NCI-H128 (cell line): Measurements from ENCODE around the gene ANKRD33B.
"Not testable (repeated sequence)": the region's sequence is repeated elsewhere in the genome, so short reads cannot be mapped to it uniquely, and the experiment has no call there.

Source experiments
- DNase-seq: peaks from one replicate; lab custom pipeline; 2025; ENCODE audit not compliant: unreplicated experiment; lab: John Stamatoyannopoulos, UW

ANKRD33B gene

DNA sequence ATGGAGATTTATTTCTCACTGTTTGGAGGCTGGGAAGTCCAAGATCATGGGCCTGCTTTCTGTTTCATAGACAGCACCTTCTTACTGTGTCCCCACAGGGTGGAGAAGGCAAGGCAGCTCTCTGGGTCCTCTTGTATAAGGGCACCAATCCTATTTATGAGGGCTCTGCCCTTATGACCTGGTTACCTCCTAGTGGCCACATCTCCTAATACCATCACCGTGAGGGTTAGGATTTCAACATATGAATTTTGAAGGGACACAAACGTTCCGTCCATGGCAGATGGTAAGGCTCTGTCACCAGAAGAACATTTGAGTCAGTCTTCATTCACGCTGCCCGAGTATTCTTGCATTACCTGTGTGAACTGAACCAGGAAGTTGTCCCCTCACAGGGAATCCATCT, 48.4 kb downstream of the ANKRD33B start:
- DNase-seq, result no peak

DNA sequence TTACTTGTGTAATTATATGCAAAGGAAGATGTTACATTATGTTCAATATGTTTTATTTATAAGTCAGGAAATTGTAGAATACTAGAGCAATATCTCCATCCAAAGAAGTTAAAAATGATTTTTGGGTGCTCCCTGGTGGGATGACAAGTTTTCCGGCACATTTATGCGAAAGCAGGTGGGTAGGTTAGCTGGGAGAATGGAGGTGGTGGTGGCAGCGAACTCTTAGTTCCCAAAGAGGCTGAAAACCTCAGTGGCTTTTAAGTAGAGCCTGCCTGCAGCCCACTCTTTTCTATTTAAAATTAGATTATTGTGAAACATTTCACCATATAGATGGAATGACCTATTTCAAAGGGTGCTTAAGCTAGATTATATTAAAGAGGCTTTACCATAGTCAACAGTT, 51.8 kb downstream of the ANKRD33B start:
- no peak for DNase-seq

DNA sequence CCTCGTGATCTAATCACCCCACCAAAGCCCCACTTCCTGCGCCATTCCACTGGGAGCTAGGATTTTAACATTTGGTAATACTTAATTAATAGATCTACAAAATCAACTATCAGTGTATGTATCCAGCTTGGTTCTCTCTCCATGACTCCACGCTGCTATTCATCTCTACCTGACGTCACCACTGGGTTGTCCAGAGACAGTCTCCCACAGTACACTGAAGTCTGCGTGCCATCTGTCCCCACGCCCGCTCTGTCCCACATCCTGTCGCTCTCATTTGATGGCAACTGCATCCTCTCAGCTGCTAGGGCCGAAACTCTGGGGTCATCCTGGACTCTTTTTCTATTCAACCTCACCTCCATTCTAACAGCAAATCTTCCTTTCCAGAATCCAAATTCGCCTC, 53.2 kb downstream of the ANKRD33B start:
- no peak for DNase-seq

GRCh38 chr5:10618311-10618710, 54.4 kb downstream of the ANKRD33B start:
- no peak for DNase-seq

- DNase-seq, result no peak
These were observed 55.8 kb downstream of the ANKRD33B start for GRCh38 chr5:10619649-10620048.

- DNase-seq, result no peak
These were observed 56.5 kb downstream of the ANKRD33B start for GRCh38 chr5:10620346-10620745.

- no peak for DNase-seq
These were observed 58.0 kb downstream of the ANKRD33B start for GRCh38 chr5:10621832-10622231.

GRCh38 chr5:10622810-10623209, 58.9 kb downstream of the ANKRD33B start:
- DNase-seq, result no peak

- DNase-seq, result no peak
These were observed 59.5 kb downstream of the ANKRD33B start for GRCh38 chr5:10623305-10623910.

GRCh38 chr5:10624206-10624605, 60.3 kb downstream of the ANKRD33B start:
- DNase-seq, result no peak

DNA sequence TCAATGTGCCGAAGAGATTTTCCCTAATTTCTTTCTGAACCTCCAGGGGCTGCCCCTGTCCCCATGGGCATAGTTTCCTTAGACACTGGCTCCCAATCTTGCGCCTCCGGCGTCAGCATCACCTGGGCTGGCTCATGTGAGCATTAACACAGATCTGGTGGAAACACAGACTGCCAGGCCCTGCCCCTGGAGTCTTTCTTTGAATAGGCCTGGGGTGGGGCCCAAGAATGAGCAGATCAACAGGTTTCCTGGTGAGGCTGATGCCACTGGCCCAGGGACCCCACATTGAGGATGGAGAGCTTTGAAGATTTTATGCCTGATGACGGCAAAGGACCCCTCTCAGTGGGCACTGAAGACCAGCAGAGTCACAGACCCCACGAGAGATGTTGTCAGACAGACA, 60.8 kb downstream of the ANKRD33B start:
- no peak for DNase-seq

DNA sequence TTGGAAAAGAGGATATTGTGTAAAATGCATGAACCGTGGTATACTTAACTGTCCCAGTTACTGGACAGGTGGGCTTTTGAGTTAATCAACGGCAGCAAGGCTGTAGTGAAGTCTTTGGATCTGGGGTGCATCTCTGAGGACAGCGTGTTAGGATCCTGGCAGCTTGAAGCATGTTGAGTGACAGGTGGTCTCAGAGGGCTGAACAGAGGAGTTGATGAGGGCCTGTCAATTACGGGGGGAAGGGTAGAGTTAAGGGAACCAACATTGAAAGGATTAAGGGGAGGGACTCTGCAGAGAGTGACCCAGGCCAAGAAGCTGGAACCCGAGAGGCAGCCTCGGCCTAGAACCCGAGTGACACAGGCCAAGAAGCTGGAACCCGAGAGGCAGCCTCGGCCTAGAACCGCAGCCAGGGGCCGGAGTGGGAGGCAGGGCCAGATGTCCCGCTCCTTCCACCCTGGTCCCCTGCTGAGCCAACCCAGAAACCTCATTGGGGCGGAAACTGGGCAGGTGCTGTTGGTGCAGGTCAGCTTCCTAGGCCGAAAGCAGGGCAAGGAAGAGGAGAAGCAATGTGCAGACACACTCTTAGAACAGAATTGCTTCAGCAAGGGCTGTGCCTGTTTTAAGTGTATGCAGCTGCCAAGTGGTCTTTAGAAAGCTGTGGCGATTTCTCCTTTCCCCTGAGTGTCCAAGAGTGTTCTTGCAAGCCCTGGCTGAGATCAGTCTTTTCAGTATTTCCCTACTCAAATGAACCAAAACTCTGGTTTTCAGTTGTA, 62.0 kb downstream of the ANKRD33B start:
- DNase-seq, result no peak

DNA sequence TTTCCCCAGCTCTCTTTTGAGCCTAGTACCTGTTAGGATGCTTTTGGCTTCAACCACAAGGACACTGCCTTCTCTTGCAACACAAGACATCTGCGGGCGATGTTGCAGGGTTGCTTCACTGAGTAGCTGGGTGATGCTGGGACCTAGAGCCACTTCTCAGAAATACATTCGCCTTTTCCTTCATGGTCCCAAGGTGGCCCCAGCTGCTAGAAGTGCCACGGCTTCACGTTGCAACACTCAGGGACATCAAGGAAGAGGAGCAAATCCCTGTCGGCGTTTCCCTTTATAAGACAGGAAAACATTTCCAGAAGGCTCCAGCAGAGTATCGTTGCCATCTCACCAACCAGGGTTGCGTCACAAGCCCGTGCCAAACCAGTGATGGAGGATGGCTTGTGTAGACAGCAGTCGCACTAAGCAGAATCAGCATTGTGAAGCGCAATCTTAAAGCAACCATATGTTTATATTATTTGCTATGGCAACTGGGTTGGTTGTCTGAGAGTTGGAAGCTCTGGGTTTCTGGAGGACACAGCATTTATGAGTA, 62.7 kb downstream of the ANKRD33B start:
- DNase-seq, result no peak

DNA sequence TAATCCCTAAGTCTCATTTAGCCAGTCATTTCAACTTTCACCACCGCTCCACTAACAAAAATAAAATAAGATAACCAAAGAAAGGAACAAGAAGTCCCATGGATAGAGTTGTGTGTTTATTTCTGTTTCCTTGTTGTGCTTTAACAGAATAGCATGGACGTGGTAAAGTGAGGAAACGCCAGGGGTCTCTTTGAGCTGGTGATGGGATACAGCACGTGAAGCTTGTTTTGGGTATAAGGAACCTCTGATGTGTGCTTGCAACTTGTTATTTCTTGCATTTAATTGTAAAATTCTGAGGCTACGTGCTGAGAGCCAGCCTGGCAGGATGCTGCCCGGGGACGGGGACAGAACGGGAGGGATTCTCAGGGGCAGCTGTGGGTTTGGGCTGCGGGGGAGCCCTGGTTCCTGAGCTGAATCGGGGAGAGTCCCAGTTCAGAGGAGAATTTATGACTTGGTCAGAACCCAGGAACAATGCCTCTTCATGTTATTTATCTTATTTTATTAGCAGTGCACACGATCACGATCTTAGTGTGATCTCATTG, 63.4 kb downstream of the ANKRD33B start:
- DNase-seq, result no peak

- DNase-seq, result no peak
These were observed 64.7 kb downstream of the ANKRD33B start for GRCh38 chr5:10628601-10629000.

DNA sequence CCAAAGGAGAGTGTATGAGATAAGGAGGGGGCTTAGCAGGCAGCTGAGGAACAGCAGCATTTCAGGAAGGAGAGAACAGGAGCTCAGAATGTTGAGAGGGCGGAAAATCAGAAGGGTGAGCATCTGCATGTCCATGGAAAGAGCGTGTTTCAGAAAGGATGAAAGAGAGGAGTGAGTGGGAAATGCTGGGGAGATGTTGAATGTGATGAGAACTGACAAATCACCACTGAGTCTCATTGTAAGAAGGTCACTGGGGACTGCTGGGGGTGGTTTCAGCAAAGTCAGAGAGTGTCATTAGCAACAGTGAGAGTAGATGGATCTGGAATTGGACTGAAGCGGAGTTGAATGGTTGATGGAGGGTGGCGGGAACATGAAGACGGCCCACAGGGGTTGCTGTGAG, 65.8 kb downstream of the ANKRD33B start:
- no peak for DNase-seq

DNA sequence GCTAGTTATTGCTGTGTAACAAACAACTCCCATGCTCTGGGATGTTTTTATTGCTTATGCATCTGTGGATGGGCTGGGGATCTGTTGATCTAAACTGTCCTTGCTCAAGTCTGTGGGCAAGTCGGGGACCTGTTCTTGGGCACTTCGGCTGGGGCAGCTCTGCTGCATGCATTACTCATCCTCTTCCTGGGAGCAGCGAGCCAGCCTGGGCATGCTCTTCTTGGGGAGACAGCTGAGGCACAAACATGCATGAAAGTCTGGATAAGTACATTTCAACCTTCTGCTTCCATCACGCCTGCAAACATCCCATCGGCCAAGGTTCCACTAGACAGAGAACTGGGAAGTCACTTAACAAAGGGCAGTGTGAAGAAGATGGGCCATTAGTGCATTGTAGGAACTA, 66.3 kb downstream of the ANKRD33B start:
- no peak for DNase-seq

DNA sequence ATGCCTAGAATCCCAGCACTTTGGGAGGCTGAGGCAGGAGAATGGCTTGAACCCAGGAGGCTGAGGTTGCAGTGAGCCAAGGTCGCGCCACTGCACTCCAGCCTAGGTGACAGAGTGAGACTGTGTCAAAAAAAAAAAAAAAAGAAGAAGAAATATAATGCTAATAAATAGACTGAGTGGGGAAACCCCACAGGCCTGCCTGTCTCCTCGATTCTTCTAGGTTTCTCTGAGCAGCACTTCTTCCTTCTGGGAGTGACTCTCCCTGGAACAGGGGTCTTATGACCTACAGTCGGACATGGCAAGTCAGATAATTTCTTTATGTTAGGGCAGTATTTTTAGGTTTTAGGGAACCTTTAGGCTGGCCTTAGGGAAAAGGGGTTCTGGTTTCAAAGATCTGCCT, 66.9 kb downstream of the ANKRD33B start:
- not testable (repeated sequence) for DNase-seq

- no peak for DNase-seq
These were observed 67.6 kb downstream of the ANKRD33B start for GRCh38 chr5:10631316-10631996.

- DNase-seq, result no peak
These were observed 68.4 kb downstream of the ANKRD33B start for GRCh38 chr5:10632110-10632761.
